Spleen (tissue), 7 donors: Measurements from ENCODE around the gene UBAP2.

ENCODE experiments used
- POLR2A ChIP-seq, 3 donors: fragments of 450-650 bp; IDR thresholded peaks; one replicate each; pipeline ENCODE4 v1.5.1; 2017; ENCODE audit warnings: antibody characterized with exemption in 3 of 3, mild to moderate bottlenecking in 1 of 3
- POLR2AphosphoS5 ChIP-seq, 3 donors: sonication (generic); formaldehyde crosslinking; IDR thresholded peaks; one replicate each; pipeline ENCODE4 v1.5.1; 2017; ENCODE audit warnings: antibody characterized with exemption in 3 of 3
- TF ChIP-seq, protein P1 (sequence below), 11 experiments: fragments of 200-600 bp in 7 of 11; fragments of 450-650 bp in 4 of 11; sonication (generic) in 4 of 11; IDR thresholded peaks in 8 of 11; conservative IDR thresholded peaks in 3 of 11; 1 replicate in 7 of 11; 2 replicates in 4 of 11; pipeline versions ENCODE4 v1.4.0 to v1.8.0; 2016 to 2021; ENCODE audit warnings: antibody characterized with exemption in 11 of 11, inconsistent platforms in 4 of 11, mild to moderate bottlenecking in 1 of 11
- donor health status: DM: no; HTN: no; CAD: no; lungs with moderate emphysema.
- donor health status: DM: no; HTN: no; CAD: no.
- donor health status: DM: no; HTN: no; CAD: no.

DNA sequence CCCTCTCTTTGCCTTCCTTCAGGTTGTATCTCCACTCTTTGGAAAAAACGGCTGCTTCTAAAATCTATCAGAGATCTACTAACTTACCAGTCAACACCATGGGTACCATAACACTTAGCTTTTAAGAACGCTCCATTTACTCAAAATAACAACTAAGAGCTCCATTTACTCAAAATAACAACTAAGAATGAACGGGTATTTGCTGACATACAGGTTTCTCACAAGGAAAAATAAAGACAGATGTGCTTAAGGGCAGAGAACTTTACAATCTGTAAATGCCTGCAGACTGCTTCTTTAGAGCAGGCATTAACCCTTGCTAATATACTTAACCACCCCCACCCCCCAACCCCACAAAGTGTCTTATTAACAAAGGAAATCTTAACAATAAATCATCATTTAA, 2.8 kb downstream of the UBAP2 start:
- TF ChIP-seq, protein P1, sequence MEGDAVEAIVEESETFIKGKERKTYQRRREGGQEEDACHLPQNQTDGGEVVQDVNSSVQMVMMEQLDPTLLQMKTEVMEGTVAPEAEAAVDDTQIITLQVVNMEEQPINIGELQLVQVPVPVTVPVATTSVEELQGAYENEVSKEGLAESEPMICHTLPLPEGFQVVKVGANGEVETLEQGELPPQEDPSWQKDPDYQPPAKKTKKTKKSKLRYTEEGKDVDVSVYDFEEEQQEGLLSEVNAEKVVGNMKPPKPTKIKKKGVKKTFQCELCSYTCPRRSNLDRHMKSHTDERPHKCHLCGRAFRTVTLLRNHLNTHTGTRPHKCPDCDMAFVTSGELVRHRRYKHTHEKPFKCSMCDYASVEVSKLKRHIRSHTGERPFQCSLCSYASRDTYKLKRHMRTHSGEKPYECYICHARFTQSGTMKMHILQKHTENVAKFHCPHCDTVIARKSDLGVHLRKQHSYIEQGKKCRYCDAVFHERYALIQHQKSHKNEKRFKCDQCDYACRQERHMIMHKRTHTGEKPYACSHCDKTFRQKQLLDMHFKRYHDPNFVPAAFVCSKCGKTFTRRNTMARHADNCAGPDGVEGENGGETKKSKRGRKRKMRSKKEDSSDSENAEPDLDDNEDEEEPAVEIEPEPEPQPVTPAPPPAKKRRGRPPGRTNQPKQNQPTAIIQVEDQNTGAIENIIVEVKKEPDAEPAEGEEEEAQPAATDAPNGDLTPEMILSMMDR (IDR thresholded peaks at IDR 0.05 in 8 of 11, conservative IDR thresholded peaks at IDR 0.05 in 3 of 11): no peak
- TF ChIP-seq POLR2A (IDR thresholded peaks at IDR 0.05) (no peak), POLR2AphosphoS5 (IDR thresholded peaks at IDR 0.05) (no peak)
